ENCODE measurements around the gene OR2A2. TPM values are rescaled to one million over a fixed set of nuclear protein-coding genes. Genes with fewer than 3 reads are reported as not detected.

Gene OR2A2, protein sequence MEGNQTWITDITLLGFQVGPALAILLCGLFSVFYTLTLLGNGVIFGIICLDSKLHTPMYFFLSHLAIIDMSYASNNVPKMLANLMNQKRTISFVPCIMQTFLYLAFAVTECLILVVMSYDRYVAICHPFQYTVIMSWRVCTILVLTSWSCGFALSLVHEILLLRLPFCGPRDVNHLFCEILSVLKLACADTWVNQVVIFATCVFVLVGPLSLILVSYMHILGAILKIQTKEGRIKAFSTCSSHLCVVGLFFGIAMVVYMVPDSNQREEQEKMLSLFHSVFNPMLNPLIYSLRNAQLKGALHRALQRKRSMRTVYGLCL
- not detected in 5 replicates for total RNA-seq (2022; extraction: Qiagen RNA extraction)

GRCh38 chr7:144109283-144109682 is at the start of gene OR2A2:
Gene OR2A2 (plus strand): TSS chr7:144109583. CDS start chr7:144109583, 0 bp downstream.

GRCh38 chr7:144069511-144069910 is 39.9 kb upstream of the OR2A2 start, which contains the start of gene OR2A25:
Gene OR2A25 (plus strand): TSS chr7:144069811. CDS start chr7:144074220, 4,409 bp downstream.

DNA sequence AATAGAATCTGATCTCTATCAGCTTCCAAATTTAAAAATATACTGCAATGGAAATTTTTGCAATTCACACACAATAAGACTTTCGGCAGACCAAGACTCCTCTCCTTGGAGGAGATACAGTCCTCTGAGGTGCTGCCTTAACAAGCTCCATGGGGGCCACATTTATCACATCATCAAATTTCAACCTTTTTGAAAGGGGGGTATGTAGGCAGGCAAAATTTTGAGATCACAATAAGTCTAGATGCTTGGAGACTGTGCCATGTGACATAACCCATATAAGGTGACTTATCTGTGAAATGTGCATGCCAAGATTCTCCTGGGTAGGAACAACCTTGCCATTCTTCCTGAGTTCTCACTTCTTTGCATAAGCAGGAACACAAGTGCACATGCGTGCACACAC is 23.4 kb upstream of the OR2A2 start, which contains the start of gene OR2A12:
Gene OR2A12 (plus strand): TSS at position 301 of the 400 bp plus-strand sequence. CDS start 8,830 bp downstream, outside the sequence.

GRCh38 chr7:144122876-144123275 is 13.5 kb downstream of the OR2A2 start, which contains the start of gene OR2A14:
Gene OR2A14 (plus strand): TSS chr7:144123176. CDS start chr7:144129113, 5,937 bp downstream.

Other genes with a start within 250 kb of the OR2A2 start
- 14.0 to 20.9 TPM (median 18.3 TPM) in 5 replicates for gene TCAF1, start 207.4 kb upstream of the OR2A2 start, total RNA-seq (2022; extraction: Qiagen RNA extraction)
- gene OR2F2, start 174.3 kb upstream of the OR2A2 start, total RNA-seq (2022; extraction: Qiagen RNA extraction), result not detected in 5 replicates
- gene OR2F1, start 154.7 kb upstream of the OR2A2 start, total RNA-seq (2022; extraction: Qiagen RNA extraction), result not detected in 5 replicates
- not detected in 5 replicates for gene OR6B1, start 109.3 kb upstream of the OR2A2 start, total RNA-seq (2022; extraction: Qiagen RNA extraction)
- not detected in 5 replicates for gene OR2A5, start 60.6 kb upstream of the OR2A2 start, total RNA-seq (2022; extraction: Qiagen RNA extraction)
- not detected in 5 replicates for gene OR2A25, start 39.8 kb upstream of the OR2A2 start, total RNA-seq (2022; extraction: Qiagen RNA extraction)
- gene OR2A12, start 23.3 kb upstream of the OR2A2 start, total RNA-seq (2022; extraction: Qiagen RNA extraction), result not detected in 5 replicates
- not detected in 5 replicates for gene OR2A14, start 13.6 kb downstream of the OR2A2 start, total RNA-seq (2022; extraction: Qiagen RNA extraction)
- gene CTAGE4, start 73.9 kb downstream of the OR2A2 start, total RNA-seq (2022; extraction: Qiagen RNA extraction), result 0.05 TPM in 2 of 5 replicates, not detected in the others
- 0.37 to 0.68 TPM (median 0.46 TPM) in 5 replicates for gene ARHGEF35, start 86.2 kb downstream of the OR2A2 start, total RNA-seq (2022; extraction: Qiagen RNA extraction)
- gene OR2A42, start 130.0 kb downstream of the OR2A2 start, total RNA-seq (2022; extraction: Qiagen RNA extraction), result not detected in 5 replicates
- not detected in 5 replicates for gene OR2A7, start 155.2 kb downstream of the OR2A2 start, total RNA-seq (2022; extraction: Qiagen RNA extraction)
- gene CTAGE8, start 159.7 kb downstream of the OR2A2 start, total RNA-seq (2022; extraction: Qiagen RNA extraction), result not detected in 5 replicates
- gene OR2A1, start 202.8 kb downstream of the OR2A2 start, total RNA-seq (2022; extraction: Qiagen RNA extraction), result not detected in 5 replicates
- gene ARHGEF5, start 245.8 kb downstream of the OR2A2 start, total RNA-seq (2022; extraction: Qiagen RNA extraction), result 2.9 to 3.2 TPM (median 3.0 TPM) in 5 replicates

Data from A549 treated with dexamethasone at 1 μM for 4 hours (cell line).